ENCODE measurements around the gene DBP. TPM values are rescaled to one million over a fixed set of nuclear protein-coding genes. Genes with fewer than 3 reads are reported as not detected.
A peak's percentile ranks its signal among the peaks of the same experiment; 100 is the strongest.

Gene DBP
- total and polyA plus RNA-seq, 2 of the 13 experiments (the other 11 are each of a cell fraction or from before 2014, with no cell fraction given) = 1.7 to 5.8 TPM

- TF ChIP-seq ZNF549 (CRISPR knock-in tag; IDR thresholded peaks at IDR 0.05) (no peak), GATAD2A (CRISPR knock-in tag; IDR thresholded peaks at IDR 0.05) (no peak; the same call in 1 of the 2 replicates), ZNF724P (CRISPR knock-in tag; IDR thresholded peaks at IDR 0.05; ENCODE audit: borderline replicate concordance) (peak; percentile 78), TFAP4 (IDR thresholded peaks at IDR 0.05; ENCODE audit: borderline replicate concordance, low read depth) (no peak), ZC3H4 (CRISPR knock-in tag; IDR thresholded peaks at IDR 0.05; ENCODE audit: borderline replicate concordance) (no peak), ERF (CRISPR knock-in tag; IDR thresholded peaks at IDR 0.05) (peak; percentile 83), SP2 (CRISPR knock-in tag; IDR thresholded peaks at IDR 0.05) (peak; percentile 92), SYNCRIP (IDR thresholded peaks at IDR 0.05; ENCODE audit: insufficient read depth, low read depth, low read length) (no peak), SIX4 (CRISPR knock-in tag; IDR thresholded peaks at IDR 0.05) (peak; percentile 19; the same call in 1 of the 2 replicates), ZBTB37 (CRISPR knock-in tag; IDR thresholded peaks at IDR 0.05) (no peak), THAP11 (CRISPR knock-in tag; IDR thresholded peaks at IDR 0.05) (peak; percentile 78), ZEB1 (IDR thresholded peaks at IDR 0.05; ENCODE audit: insufficient replicate concordance, low read depth) (no peak), PRDM10 (CRISPR knock-in tag; IDR thresholded peaks at IDR 0.05; ENCODE audit: low read depth) (peak; percentile 23; the same call in 1 of the 2 replicates), TBX3 (IDR thresholded peaks at IDR 0.05; ENCODE audit: borderline replicate concordance) (peak; percentile 56; the same call in 1 of the 2 replicates), ZNF567 (CRISPR knock-in tag; IDR thresholded peaks at IDR 0.05; ENCODE audit: borderline replicate concordance) (no peak), ZNF281 (CRISPR knock-in tag; IDR thresholded peaks at IDR 0.05; ENCODE audit: borderline replicate concordance) (peak; percentile 42; the same call in 1 of the 2 replicates), ZBTB14 (CRISPR knock-in tag; IDR thresholded peaks at IDR 0.05) (no peak)
These were observed 319 bp upstream of the DBP start (continued) for GRCh38 chr19:48637449-48637947.

All from HepG2 (cell line).